ENCODE results near the gene BCL2L1.

BCL2L1 gene

GRCh38 chr20:31689141-31689540 lies 33.5 kb downstream of the BCL2L1 start:
- H3K4me3 ChIP-seq (replicated peaks; ENCODE audit: low read depth, low read length): no peak overlapping the region
- TF ChIP-seq CTCF (IDR thresholded peaks at IDR 0.05; ENCODE audit: low read depth, low read length, missing control alignments): no peak
- DNase-seq (ENCODE audit: extremely low read depth, low read depth): no peak

GRCh38 chr20:31687777-31688176 lies 34.9 kb downstream of the BCL2L1 start:
- no peak overlapping the region for H3K4me3 ChIP-seq (replicated peaks; ENCODE audit: low read depth, low read length)
- TF ChIP-seq CTCF (IDR thresholded peaks at IDR 0.05; ENCODE audit: low read depth, low read length, missing control alignments): no peak
- no peak for DNase-seq (ENCODE audit: extremely low read depth, low read depth)

GRCh38 chr20:31685853-31686643 lies 36.6 kb downstream of the BCL2L1 start:
- TF ChIP-seq CTCF (IDR thresholded peaks at IDR 0.05; ENCODE audit: low read depth, low read length, missing control alignments): no peak
- H3K4me3 ChIP-seq (replicated peaks; ENCODE audit: low read depth, low read length): no peak overlapping the region
- DNase-seq (ENCODE audit: extremely low read depth, low read depth): no peak

- no peak for DNase-seq (ENCODE audit: extremely low read depth, low read depth)
- no peak overlapping the region for H3K4me3 ChIP-seq (replicated peaks; ENCODE audit: low read depth, low read length)
- no peak for TF ChIP-seq CTCF (IDR thresholded peaks at IDR 0.05; ENCODE audit: low read depth, low read length, missing control alignments)
Measured at GRCh38 chr20:31684153-31685015, 38.3 kb downstream of the BCL2L1 start.

GRCh38 chr20:31682927-31683326 lies 39.7 kb downstream of the BCL2L1 start:
- no peak for DNase-seq (ENCODE audit: extremely low read depth, low read depth)
- TF ChIP-seq CTCF (IDR thresholded peaks at IDR 0.05; ENCODE audit: low read depth, low read length, missing control alignments): no peak
- H3K4me3 ChIP-seq (replicated peaks; ENCODE audit: low read depth, low read length): no peak overlapping the region

- H3K4me3 ChIP-seq (replicated peaks; ENCODE audit: low read depth, low read length): no peak overlapping the region
- no peak for DNase-seq (ENCODE audit: extremely low read depth, low read depth)
- TF ChIP-seq CTCF (IDR thresholded peaks at IDR 0.05; ENCODE audit: low read depth, low read length, missing control alignments): no peak
Measured at GRCh38 chr20:31682352-31682751, 40.3 kb downstream of the BCL2L1 start.
